ENCODE data around the gene ZBTB16. TPM values are rescaled to one million over a fixed set of nuclear protein-coding genes. Genes with fewer than 3 reads are reported as not detected.
A peak's percentile ranks its signal among the peaks of the same experiment; 100 is the strongest.

Gene ZBTB16
- total RNA-seq, 2 experiments from 2014 or later: 3.0 to 4.6 TPM

DNA sequence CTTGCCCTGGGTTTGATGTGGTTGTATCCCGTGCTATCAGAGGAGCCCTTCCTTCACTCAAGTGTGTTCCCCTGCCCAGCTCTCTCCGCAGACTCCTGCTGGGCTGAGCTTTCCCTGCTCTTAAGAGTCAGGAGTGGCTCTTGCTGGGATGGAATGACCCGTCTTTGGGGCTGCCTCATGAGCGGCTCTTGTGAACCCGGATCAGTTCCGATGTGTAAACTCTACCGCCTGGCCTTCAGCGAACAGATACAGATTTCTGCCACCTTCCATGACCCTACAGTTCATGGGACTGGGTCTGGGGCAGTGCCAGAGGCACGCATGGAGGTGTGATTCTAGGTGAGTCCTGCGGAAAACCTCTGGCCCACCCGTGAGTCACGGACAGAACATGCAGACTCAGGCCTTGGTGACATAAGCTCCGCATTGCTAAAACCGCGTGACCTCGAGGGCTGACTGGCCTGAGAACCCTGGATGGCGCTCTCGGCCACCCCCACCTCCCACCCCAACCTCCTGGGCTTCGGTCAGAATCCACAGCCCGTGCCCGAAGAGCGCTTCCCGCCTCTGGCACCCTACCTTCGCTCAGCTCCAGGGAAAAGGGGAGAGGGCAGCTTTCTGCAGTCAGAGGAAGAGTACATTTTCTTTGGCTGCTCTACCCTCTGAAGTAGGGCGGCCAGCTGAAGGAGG is 1.3 kb upstream of the ZBTB16 start:
- POLR2A ChIA-PET: no interaction called here
- Mint-ChIP-seq H3K27ac (no peak overlapping the region), H3K4me1 (peaks cover 4% of the 10 kb centered on the region), H3K36me3 (ENCODE audit: low read depth) (no peaks in the 10 kb centered on the region), H3K9me3 (ENCODE audit: low read depth) (no peaks in the 10 kb centered on the region), H3K27me3 (peaks cover 33% of the 10 kb centered on the region), H3K4me3 (no peak overlapping the region)
- DNase-seq (no peak), ATAC-seq (no peak)
- CTCF ChIA-PET: interaction anchor here (1.5 kb wide), 1 partner anchor 203 kb away, joined by 7 read pairs; no protein-coding TSS in a partner anchor
- intact Hi-C loops (cut with DNase I, micrococcal nuclease): no loop called here

DNA sequence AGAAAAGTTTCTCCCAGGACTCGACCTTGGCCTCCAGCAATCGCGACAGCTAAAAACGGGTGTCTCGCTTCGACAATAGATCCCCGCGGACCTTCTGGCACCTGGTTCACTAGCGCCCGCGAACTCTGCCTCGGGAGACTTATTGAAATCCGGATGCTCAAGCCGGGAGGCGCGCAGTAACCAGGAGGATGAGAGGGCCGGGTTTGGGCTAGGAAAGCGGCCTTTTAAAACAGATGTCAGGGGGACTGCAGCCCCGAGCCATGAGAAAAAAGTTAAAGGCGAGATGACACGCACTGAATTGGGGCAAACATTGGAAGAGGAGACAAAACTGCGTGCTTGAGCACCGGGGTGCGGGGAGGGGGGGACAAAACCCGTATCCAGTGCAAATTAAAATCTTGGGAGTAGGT is 637 bp upstream of the ZBTB16 start:
- ChIA-PET CTCF (interaction anchor here (1.5 kb wide), 1 partner anchor 202 kb away, joined by 7 read pairs; no protein-coding TSS in a partner anchor), POLR2A (no interaction called here)
- Mint-ChIP-seq H3K36me3 (ENCODE audit: low read depth) (no peaks in the 10 kb centered on the region), H3K4me1 (peaks cover 4% of the 10 kb centered on the region), H3K27me3 (peaks cover 32% of the 10 kb centered on the region), H3K4me3 (peak overlapping the region; percentile 72), H3K27ac (no peak overlapping the region), H3K9me3 (ENCODE audit: low read depth) (no peaks in the 10 kb centered on the region)
- no peak for DNase-seq
- ATAC-seq: no peak
- intact Hi-C loops (cut with DNase I, micrococcal nuclease): loop anchor here in 1 of 2 experiments (1.0 kb wide), 1 partner anchor 203 kb away; no protein-coding TSS in a partner anchor

DNA sequence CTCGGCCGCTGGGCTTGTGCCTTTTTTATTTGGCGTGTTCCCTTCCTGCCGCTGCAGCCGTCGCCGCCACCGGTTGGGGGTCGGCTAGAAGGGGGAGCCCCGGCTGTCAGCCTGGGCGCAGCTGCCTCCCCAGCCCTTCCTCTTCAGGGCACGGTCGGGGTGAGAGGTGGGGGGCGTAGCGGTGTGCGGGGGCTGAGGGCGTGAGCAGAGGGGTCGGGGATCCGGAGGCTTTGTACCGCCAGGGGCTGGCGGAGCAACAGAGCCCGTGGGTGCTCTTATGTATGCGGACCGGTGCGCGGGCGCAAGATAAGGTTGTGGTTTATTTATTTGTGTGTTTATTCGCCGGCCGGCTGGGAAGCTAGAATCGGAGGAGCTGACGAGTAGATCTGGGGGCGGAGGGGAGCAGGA is 477 bp downstream of the ZBTB16 start:
- ChIA-PET POLR2A (no interaction called here), CTCF (interaction anchor here (0.6 to 1.5 kb wide), 4 partner anchors 11 to 203 kb away, joined by 3 to 5 read pairs (median 4); no protein-coding TSS in a partner anchor)
- ATAC-seq: peak; percentile 27
- Mint-ChIP-seq H3K4me1 (peaks cover 4% of the 10 kb centered on the region), H3K27ac (no peak overlapping the region), H3K4me3 (peak overlapping the region; percentile 72), H3K27me3 (peaks cover 31% of the 10 kb centered on the region), H3K9me3 (ENCODE audit: low read depth) (no peaks in the 10 kb centered on the region), H3K36me3 (ENCODE audit: low read depth) (no peaks in the 10 kb centered on the region)
- DNase-seq: peak; percentile 55
- intact Hi-C loops (cut with DNase I, micrococcal nuclease): loop anchor here in 1 of 2 experiments (1.0 kb wide), 1 partner anchor 202 kb away; no protein-coding TSS in a partner anchor

DNA sequence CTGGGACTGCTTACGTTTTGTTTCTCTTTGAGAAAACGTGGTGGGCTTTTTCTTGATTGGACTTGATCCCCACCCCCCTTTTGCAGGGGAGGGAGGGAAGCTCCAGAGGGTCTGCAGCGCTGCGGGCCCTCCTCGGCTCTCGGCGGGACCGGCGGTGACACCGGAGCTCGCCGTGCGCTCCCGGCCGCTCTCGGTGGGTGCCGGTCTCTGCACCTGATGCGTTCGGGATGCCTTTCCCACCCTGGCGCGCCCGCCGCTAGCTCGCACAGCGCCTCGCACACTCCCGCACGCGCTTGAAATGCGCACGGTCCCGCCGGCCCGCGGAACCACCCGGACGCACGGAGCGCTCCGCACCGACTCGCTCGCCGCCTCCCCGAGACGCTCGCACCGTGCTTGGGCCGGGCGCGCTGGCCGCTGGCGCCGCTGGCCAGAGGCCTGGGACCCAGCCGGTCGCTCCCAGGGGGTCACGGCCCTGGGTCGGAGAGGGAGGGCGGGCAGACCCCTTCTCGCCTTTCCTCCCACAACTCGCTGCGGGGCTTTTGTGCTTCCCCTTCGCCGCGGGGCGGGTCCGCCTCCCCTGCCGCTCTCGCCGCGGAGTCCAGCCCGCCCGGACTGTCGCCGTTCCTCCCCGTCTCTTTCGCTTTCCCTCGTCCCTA is 1.0 kb downstream of the ZBTB16 start:
- Mint-ChIP-seq H3K4me1 (peaks cover 4% of the 10 kb centered on the region), H3K9me3 (ENCODE audit: low read depth) (no peaks in the 10 kb centered on the region), H3K27ac (no peak overlapping the region), H3K27me3 (peaks cover 31% of the 10 kb centered on the region), H3K4me3 (peak overlapping the region; percentile 72), H3K36me3 (ENCODE audit: low read depth) (no peaks in the 10 kb centered on the region)
- ChIA-PET CTCF (interaction anchor here (0.6 to 1.5 kb wide), 5 partner anchors 11 to 203 kb away, joined by 3 to 5 read pairs (median 4); no protein-coding TSS in a partner anchor), POLR2A (no interaction called here)
- intact Hi-C loops (cut with DNase I, micrococcal nuclease): no loop called here
- DNase-seq: peak; percentile 51
- ATAC-seq: peak; percentile 21

DNA sequence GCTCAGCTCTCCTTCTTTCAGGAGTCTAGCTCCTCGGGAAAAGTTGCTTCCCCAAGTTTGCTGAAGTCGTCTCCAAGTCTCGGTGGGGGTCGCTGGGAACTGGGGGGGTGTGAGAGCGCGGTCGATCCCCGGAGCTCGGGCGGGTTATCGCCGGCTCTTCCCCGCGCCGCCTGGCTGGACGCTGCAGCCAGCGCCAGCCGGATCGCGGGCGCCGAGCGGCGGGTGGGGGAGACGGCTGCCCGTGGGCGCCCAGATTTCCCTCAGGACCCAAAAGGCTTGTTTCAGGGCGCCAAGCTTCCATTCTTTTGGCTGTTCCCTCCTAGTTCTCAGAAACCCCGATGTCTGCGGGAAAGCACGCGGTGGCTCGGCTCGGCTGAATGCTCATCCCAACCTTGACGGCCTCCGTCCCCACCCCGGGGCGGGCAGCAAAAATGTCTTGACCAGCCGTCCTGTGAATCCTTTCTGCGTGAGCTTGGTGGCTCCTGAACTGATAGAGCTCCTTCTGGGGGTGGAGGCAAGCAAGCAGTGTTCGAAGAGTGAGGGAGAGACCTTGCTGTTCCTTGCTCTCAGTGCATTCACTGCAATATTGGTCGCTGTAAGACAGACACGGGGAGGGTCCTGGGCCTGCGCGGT is 1.7 kb downstream of the ZBTB16 start:
- POLR2A ChIA-PET: no interaction called here
- ATAC-seq (no peak), DNase-seq (no peak)
- CTCF ChIA-PET: interaction anchor here (0.7 to 1.5 kb wide), 4 partner anchors 10 to 202 kb away, joined by 3 to 5 read pairs (median 4); no protein-coding TSS in a partner anchor
- intact Hi-C loops (cut with DNase I, micrococcal nuclease): no loop called here
- H3K4me3 Mint-ChIP-seq: peak overlapping the region; percentile 72
- H3K9me3 Mint-ChIP-seq (ENCODE audit: low read depth): no peaks in the 10 kb centered on the region
- peaks cover 31% of the 10 kb centered on the region for H3K27me3 Mint-ChIP-seq
- no peaks in the 10 kb centered on the region for H3K36me3 Mint-ChIP-seq (ENCODE audit: low read depth)
- H3K27ac Mint-ChIP-seq: no peak overlapping the region
- H3K4me1 Mint-ChIP-seq: peaks cover 4% of the 10 kb centered on the region

DNA sequence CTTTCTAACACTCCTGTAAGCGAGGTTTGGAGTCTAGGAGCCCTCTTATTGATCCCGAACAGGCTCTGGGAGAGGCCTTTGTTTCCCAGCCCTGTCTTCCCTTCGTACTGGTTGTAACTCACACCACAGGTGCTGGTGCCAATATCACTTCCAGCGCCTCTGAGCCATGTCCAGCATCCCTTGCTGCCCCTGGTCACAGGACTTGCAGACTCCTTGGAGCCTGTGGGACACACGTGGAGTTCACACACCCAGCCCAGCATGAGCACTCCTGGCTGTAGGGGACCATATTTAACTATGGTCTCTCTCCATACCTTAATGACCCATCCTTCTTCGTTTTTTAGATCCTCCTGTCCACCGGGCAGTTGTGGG is 2.2 kb downstream of the ZBTB16 start:
- no peaks in the 10 kb centered on the region for H3K9me3 Mint-ChIP-seq (ENCODE audit: low read depth)
- CTCF ChIA-PET: interaction anchor here (1.5 kb wide), 1 partner anchor 9 kb away, joined by 5 read pairs; no protein-coding TSS in a partner anchor
- peaks cover 4% of the 10 kb centered on the region for H3K4me1 Mint-ChIP-seq
- DNase-seq: no peak
- intact Hi-C loops (cut with DNase I, micrococcal nuclease): no loop called here
- POLR2A ChIA-PET: no interaction called here
- H3K36me3 Mint-ChIP-seq (ENCODE audit: low read depth): no peaks in the 10 kb centered on the region
- no peak overlapping the region for H3K27ac Mint-ChIP-seq
- H3K27me3 Mint-ChIP-seq: peaks cover 29% of the 10 kb centered on the region
- ATAC-seq: no peak
- peak overlapping the region; percentile 72 for H3K4me3 Mint-ChIP-seq

DNA sequence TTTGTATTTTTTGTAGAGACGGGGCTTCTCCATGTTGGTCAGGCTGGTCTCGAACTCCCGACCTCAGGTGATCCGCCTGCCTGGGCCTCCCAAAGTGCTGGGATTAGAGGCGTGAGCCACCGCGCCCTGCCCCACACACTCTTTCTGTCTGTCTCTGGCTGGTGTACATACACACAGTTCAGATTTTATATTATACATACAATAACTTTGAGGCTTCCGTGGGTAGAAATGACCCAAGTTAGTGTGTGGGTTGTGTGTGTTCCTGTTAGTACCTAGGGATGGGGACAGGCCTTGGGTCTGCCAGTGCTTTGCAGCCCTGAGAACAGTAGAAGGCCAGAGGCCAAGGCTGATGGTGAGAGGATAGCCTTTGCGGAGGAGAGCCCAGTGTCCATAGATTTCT is 2.8 kb downstream of the ZBTB16 start:
- Mint-ChIP-seq H3K36me3 (ENCODE audit: low read depth) (no peaks in the 10 kb centered on the region), H3K27me3 (peaks cover 24% of the 10 kb centered on the region), H3K27ac (no peak overlapping the region), H3K9me3 (ENCODE audit: low read depth) (no peaks in the 10 kb centered on the region), H3K4me1 (peaks cover 4% of the 10 kb centered on the region), H3K4me3 (peak overlapping the region; percentile 72)
- CTCF ChIA-PET: no interaction called here
- no peak for DNase-seq
- intact Hi-C loops (cut with DNase I, micrococcal nuclease): no loop called here
- POLR2A ChIA-PET: no interaction called here
- no peak for ATAC-seq

DNA sequence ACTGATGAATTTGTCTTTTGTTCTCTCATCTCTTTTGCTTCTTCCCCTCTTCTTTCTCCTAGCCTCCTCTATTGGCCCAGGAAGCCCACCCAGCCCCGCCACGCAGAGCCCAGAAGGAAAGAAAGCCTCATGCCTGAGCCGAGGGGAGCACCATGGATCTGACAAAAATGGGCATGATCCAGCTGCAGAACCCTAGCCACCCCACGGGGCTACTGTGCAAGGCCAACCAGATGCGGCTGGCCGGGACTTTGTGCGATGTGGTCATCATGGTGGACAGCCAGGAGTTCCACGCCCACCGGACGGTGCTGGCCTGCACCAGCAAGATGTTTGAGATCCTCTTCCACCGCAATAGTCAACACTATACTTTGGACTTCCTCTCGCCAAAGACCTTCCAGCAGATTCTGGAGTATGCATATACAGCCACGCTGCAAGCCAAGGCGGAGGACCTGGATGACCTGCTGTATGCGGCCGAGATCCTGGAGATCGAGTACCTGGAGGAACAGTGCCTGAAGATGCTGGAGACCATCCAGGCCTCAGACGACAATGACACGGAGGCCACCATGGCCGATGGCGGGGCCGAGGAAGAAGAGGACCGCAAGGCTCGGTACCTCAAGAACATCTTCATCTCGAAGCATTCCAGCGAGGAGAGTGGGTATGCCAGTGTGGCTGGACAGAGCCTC is 3.8 kb downstream of the ZBTB16 start:
- Mint-ChIP-seq H3K4me1 (peaks cover 4% of the 10 kb centered on the region), H3K27me3 (peaks cover 14% of the 10 kb centered on the region), H3K4me3 (no peak overlapping the region), H3K9me3 (ENCODE audit: low read depth) (no peaks in the 10 kb centered on the region), H3K36me3 (ENCODE audit: low read depth) (no peaks in the 10 kb centered on the region), H3K27ac (no peak overlapping the region)
- CTCF ChIA-PET: no interaction called here
- intact Hi-C loops (cut with DNase I, micrococcal nuclease): no loop called here
- DNase-seq (no peak), ATAC-seq (no peak)
- POLR2A ChIA-PET: no interaction called here

DNA sequence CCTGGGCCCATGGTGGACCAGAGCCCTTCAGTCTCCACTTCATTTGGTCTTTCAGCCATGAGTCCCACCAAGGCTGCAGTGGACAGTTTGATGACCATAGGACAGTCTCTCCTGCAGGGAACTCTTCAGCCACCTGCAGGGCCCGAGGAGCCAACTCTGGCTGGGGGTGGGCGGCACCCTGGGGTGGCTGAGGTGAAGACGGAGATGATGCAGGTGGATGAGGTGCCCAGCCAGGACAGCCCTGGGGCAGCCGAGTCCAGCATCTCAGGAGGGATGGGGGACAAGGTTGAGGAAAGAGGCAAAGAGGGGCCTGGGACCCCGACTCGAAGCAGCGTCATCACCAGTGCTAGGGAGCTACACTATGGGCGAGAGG is 4.3 kb downstream of the ZBTB16 start:
- peaks cover 4% of the 10 kb centered on the region for H3K4me1 Mint-ChIP-seq
- intact Hi-C loops (cut with DNase I, micrococcal nuclease): no loop called here
- POLR2A ChIA-PET: no interaction called here
- H3K27ac Mint-ChIP-seq: no peak overlapping the region
- DNase-seq (no peak), ATAC-seq (no peak)
- no peaks in the 10 kb centered on the region for H3K9me3 Mint-ChIP-seq (ENCODE audit: low read depth)
- peaks cover 11% of the 10 kb centered on the region for H3K27me3 Mint-ChIP-seq
- no peak overlapping the region for H3K4me3 Mint-ChIP-seq
- H3K36me3 Mint-ChIP-seq (ENCODE audit: low read depth): no peaks in the 10 kb centered on the region
- CTCF ChIA-PET: no interaction called here

DNA sequence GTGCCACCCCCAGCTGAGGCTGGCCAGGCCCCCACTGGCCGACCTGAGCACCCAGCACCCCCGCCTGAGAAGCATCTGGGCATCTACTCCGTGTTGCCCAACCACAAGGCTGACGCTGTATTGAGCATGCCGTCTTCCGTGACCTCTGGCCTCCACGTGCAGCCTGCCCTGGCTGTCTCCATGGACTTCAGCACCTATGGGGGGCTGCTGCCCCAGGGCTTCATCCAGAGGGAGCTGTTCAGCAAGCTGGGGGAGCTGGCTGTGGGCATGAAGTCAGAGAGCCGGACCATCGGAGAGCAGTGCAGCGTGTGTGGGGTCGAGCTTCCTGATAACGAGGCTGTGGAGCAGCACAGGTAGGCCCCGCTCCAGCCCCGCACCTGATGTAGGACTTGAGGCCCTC is 4.7 kb downstream of the ZBTB16 start:
- H3K9me3 Mint-ChIP-seq (ENCODE audit: low read depth): no peaks in the 10 kb centered on the region
- no peak overlapping the region for H3K4me3 Mint-ChIP-seq
- POLR2A ChIA-PET: interaction anchor here (0.5 kb wide), 1 partner anchor 14 kb away, joined by 3 read pairs; no protein-coding TSS in a partner anchor
- H3K27me3 Mint-ChIP-seq: peaks cover 8% of the 10 kb centered on the region
- intact Hi-C loops (cut with DNase I, micrococcal nuclease): no loop called here
- no peak overlapping the region for H3K27ac Mint-ChIP-seq
- CTCF ChIA-PET: interaction anchor here (0.5 to 0.7 kb wide), 2 partner anchors 19 to 199 kb away, joined by 3 read pairs; no protein-coding TSS in a partner anchor
- ATAC-seq (no peak), DNase-seq (no peak)
- H3K4me1 Mint-ChIP-seq: no peaks in the 10 kb centered on the region
- no peaks in the 10 kb centered on the region for H3K36me3 Mint-ChIP-seq (ENCODE audit: low read depth)

DNA sequence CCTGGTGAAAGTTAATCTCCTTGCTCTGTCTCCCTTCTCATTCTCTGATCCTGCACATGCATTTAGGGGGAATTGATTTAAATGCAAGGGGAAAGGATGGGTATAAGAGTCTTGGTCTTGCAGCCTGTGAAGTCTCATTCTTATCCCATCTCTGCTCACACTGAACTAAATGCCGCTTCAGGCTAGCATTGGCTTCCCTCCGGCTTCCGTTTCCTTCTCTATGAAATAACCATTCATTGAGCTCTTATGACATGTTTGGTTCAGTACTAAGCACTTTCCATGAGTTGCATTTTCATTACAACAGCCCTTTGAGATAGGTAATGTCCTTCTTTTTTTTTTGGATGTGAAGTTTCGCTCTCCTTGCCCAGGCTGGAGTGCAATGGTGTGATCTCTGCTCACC is 5.6 kb downstream of the ZBTB16 start:
- no peaks in the 10 kb centered on the region for H3K9me3 Mint-ChIP-seq (ENCODE audit: low read depth)
- no peak overlapping the region for H3K4me3 Mint-ChIP-seq
- POLR2A ChIA-PET: interaction anchor here (0.5 kb wide), 1 partner anchor 13 kb away, joined by 3 read pairs; no protein-coding TSS in a partner anchor

More for the DNA sequence above, 5.6 kb downstream of the ZBTB16 start:
- Mint-ChIP-seq H3K27me3 (peaks cover 4% of the 10 kb centered on the region), H3K4me1 (no peaks in the 10 kb centered on the region), H3K36me3 (ENCODE audit: low read depth) (no peaks in the 10 kb centered on the region), H3K27ac (no peak overlapping the region)
- ATAC-seq (no peak), DNase-seq (no peak)
- intact Hi-C loops (cut with DNase I, micrococcal nuclease): no loop called here
- CTCF ChIA-PET: interaction anchor here (0.7 kb wide), 1 partner anchor 20 kb away, joined by 3 read pairs; no protein-coding TSS in a partner anchor
